Activated CD4-positive, alpha-beta T cell treated with anti-CD3 and anti-CD28 coated beads, Interleukin-10, Interleukin-2, amounts not matched to agents 100 ng/mL and 50 ng/mL, durations not matched to agents 16 hours and 8 hours (primary cell): ENCODE measurements around the gene NTPCR.

ENCODE experiments used
- DNase-seq: peaks from one replicate; pipeline ENCODE4 v3.0.0-alpha.2; 2020

Gene NTPCR

GRCh38 chr1:233019778-233020325, 69.4 kb downstream of the NTPCR start:
- DNase-seq: no peak

GRCh38 chr1:233020426-233020825, 70.0 kb downstream of the NTPCR start:
- DNase-seq: no peak

DNA sequence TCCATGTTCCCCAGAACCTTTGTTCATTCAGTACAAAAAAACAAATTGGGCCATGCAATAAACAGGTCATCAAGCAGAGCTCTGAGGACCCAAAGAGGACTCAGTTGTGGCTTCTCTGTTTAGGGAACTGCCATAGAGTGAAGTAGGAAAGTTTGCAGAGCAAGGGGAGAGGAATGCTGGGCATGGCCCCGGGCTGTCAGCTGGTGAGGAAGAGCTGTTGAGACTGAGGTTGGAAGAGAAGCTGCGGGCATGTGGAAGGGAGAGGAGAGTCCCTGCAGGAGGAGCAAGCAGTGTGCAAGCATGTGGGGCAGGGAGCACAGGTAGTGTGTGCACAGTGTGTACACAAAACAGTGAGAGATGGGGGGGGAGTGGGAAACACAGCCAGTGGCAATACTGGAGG, 71.8 kb downstream of the NTPCR start:
- no peak for DNase-seq

- no peak for DNase-seq
Observed at GRCh38 chr1:233024199-233024598, 73.8 kb downstream of the NTPCR start.

- DNase-seq: no peak
Observed at GRCh38 chr1:233025157-233025556, 74.7 kb downstream of the NTPCR start.

DNA sequence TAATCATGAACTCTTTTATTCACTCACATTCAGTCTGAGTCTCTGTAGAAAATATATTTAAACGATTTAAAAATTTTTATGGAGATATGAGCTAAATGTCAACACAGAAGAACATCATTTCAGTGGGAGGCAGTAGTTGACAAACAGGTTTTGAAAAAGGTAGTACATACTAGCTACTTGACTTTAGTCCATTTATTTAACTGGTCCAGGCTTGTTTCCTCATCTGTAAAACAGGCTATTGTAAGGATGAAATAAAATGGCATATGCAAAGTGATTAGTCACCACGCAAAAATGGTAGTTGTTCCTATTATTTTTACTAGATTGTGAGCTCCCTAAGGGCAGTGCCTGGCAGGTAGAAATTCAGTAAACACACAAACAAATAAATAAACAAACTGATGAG, 75.2 kb downstream of the NTPCR start:
- DNase-seq: no peak

DNA sequence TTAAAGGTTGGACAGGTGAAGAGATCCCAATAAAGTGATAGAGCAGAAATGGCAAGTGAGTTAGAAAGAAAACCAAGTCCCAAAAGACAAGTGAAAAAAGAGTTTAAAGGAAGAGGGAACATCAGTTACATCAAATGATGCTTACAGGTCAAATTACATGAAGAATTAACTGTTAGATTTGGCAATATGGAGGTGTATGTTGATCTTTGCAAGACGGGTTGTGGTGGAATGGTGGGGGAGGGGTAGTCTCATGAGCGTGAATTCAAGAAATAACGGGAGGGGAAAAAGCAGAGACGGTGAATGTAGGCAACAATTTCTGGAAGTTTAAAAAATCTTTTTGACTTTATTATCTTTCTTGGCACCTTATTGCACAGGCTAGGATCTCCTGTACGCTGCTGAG, 76.6 kb downstream of the NTPCR start:
- DNase-seq: no peak

GRCh38 chr1:233031521-233031920, 81.1 kb downstream of the NTPCR start:
- no peak for DNase-seq

GRCh38 chr1:233032916-233033315, 82.5 kb downstream of the NTPCR start:
- no peak for DNase-seq

- DNase-seq: no peak
Observed at GRCh38 chr1:233033361-233033760, 83.0 kb downstream of the NTPCR start.
